ENCODE results near the gene MRPL1. TPM values are rescaled to one million over a fixed set of nuclear protein-coding genes. Genes with fewer than 3 reads are reported as not detected.

Gene MRPL1
- total RNA-seq, 6 experiments from 2014 or later = 12.8 to 26.0 (median 17.8) TPM

GRCh38 chr4:78002260-78002659 is 139.6 kb downstream of the MRPL1 start:
- no peaks in the 10 kb centered on the region for H3K27me3 ChIP-seq
- H3K27ac ChIP-seq = no peak overlapping the region
- no peaks in the 10 kb centered on the region for H3K9me3 ChIP-seq
- DNase-seq (no peak), ATAC-seq (no peak)
- no peaks in the 10 kb centered on the region for H3K4me1 ChIP-seq
- H3K4me3 ChIP-seq = no peak overlapping the region
- no peak for TF ChIP-seq POLR2A (IDR thresholded peaks at IDR 0.05)
- no peak for TF ChIP-seq CTCF (IDR thresholded peaks at IDR 0.05)
- intact Hi-C loops (cut with DNase I) = no loop called here
- 71% methylated on average over 4 of the region's 4 CpGs for WGBS (ENCODE audit: insufficient coverage, low coverage, low lambda C conversion rate, missing lambda C conversion rate)
- no peaks in the 10 kb centered on the region for H3K36me3 ChIP-seq

Small RNAs within 50 kb of the gene (small RNA-seq; reads per million reads assigned to genes)
- gene AC112225.1 = 0 reads per million in 2 experiments

Other genes starting within 250 kb of the MRPL1 start
- 10 to 100 TPM in 5 of 6 experiments, 1 to 10 TPM in 1; 9.1 to 38.1 (median 25.0) TPM for gene CNOT6L, start 43.5 kb upstream of the MRPL1 start, total RNA-seq
- 1 to 10 TPM in 1 of 6 experiments, under 1 TPM in 5; 0.12 to 1.5 (median 0.45) TPM for gene FRAS1, start 194.5 kb downstream of the MRPL1 start, total RNA-seq